ENCODE measurements around the gene WNT11. TPM values are rescaled to one million over a fixed set of nuclear protein-coding genes. Genes with fewer than 3 reads are reported as not detected.
A peak's percentile ranks its signal among the peaks of the same experiment; 100 is the strongest.

WNT11 gene
- total and polyA plus RNA-seq, 2 of the 13 experiments (the other 11 are each of a cell fraction or from before 2014, with no cell fraction given) = 0.34 to 0.66 TPM

DNA sequence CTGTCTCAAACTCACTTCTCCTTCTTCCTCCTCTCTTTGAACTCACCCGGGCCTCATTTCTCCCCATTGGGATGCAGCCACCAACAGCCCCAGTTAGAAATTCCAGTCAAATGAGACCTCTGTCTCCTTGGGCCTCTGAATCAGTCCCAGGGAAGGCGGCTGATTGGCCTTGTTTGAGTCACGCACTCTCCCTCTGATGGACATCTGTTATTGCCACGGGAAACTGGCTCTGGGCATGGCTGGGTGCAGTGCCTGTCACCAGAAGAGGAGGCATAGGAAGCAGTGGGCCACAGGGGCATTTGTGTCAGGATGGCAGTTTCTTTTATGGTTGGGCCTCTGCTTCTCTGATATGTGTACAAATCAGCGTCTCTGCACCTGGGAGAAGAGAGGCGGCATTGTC is 9.6 kb upstream of the WNT11 start:
- H3K27ac ChIP-seq (ENCODE audit: extremely low read length, insufficient read depth, low read length) = no peak overlapping the region
- CTCF ChIA-PET (ENCODE audit: low intra/inter-chr PET ratio, low total read pairs) = no interaction called here
- H3K27me3 ChIP-seq (ENCODE audit: control insufficient read depth in 1 of 2, insufficient read depth in 2 of 2, low read length in 2 of 2) = peaks cover 9 to 55% of the 10 kb centered on the region in 2 experiments; a peak in 4 of 5 replicates
- peaks cover 17% of the 10 kb centered on the region; the same call in 1 of the 2 replicates for H3K4me1 ChIP-seq (ENCODE audit: insufficient read depth, low read length)
- WGBS (ENCODE audit: low lambda C conversion rate) = 7% methylated on average over 4 of the region's 6 CpGs
- H3K9ac ChIP-seq (ENCODE audit: insufficient read depth, low read depth, low read length) = no peak overlapping the region
- no peak overlapping the region for H3K4me3 ChIP-seq (replicated peaks in 1 of 3; ENCODE audit: insufficient read depth in 1 of 3, low read depth in 2 of 3, low read length in 3 of 3)
- H3K36me3 ChIP-seq (replicated peaks in 1 of 2; ENCODE audit: control insufficient read depth in 1 of 2, insufficient read depth in 2 of 2, low read length in 2 of 2) = no peaks in the 10 kb centered on the region
- H3K4me2 ChIP-seq (ENCODE audit: low read depth, low read length) = no peak overlapping the region
- no peak for DNase-seq (ENCODE audit: low spot score)
- POLR2A ChIA-PET = no interaction called here
- ATAC-seq = peak; percentile 15; the same call in 2 of the 3 replicates
- no peak overlapping the region for H2AFZ ChIP-seq (ENCODE audit: low read length)
- in situ Hi-C loops (cut with HindIII; ENCODE audit: extremely low pct_ligation_motif_present, low pct_unique_long_range_greater_than_20kb) (no loop called here), intact Hi-C loops (cut with micrococcal nuclease; ENCODE audit: unreplicated experiment) (no loop called here)
- no TSS peak for BruUV-seq (replicated peaks)
- H3K9me3 ChIP-seq (ENCODE audit: low read length) = no peaks in the 10 kb centered on the region
- no peaks in the 10 kb centered on the region for H3K79me2 ChIP-seq (ENCODE audit: insufficient read depth, low read length)
- H4K20me1 ChIP-seq (ENCODE audit: insufficient read depth, low read length) = peaks cover 2% of the 10 kb centered on the region; the same call in 1 of the 2 replicates
- TF ChIP-seq SMAD1 (CRISPR knock-in tag; IDR thresholded peaks at IDR 0.05; ENCODE audit: borderline replicate concordance, low read depth) (no peak), TFAP4 (IDR thresholded peaks at IDR 0.05; ENCODE audit: borderline replicate concordance, low read depth) (no peak), ZNF772 (CRISPR knock-in tag; IDR thresholded peaks at IDR 0.05) (no peak), ZBTB42 (CRISPR knock-in tag; IDR thresholded peaks at IDR 0.05) (no peak), ETV5 (CRISPR knock-in tag; IDR thresholded peaks at IDR 0.05; ENCODE audit: borderline replicate concordance) (no peak), ZNF773 (CRISPR knock-in tag; IDR thresholded peaks at IDR 0.05; ENCODE audit: borderline replicate concordance) (no peak), ZNF780A (CRISPR knock-in tag; IDR thresholded peaks at IDR 0.05) (no peak), ZNF407 (CRISPR knock-in tag; IDR thresholded peaks at IDR 0.05; ENCODE audit: not compliant biosample characterization) (no peak), ZFX (CRISPR knock-in tag; IDR thresholded peaks at IDR 0.05; ENCODE audit: low read depth) (no peak), ZNF230 (CRISPR knock-in tag; IDR thresholded peaks at IDR 0.05) (no peak), ZNF232 (CRISPR knock-in tag; IDR thresholded peaks at IDR 0.05; ENCODE audit: borderline replicate concordance) (no peak), YY1 (IDR thresholded peaks at IDR 0.05; ENCODE audit: insufficient read depth, insufficient replicate concordance, low read depth, low read length) (no peak)
- TF ChIP-seq, protein P1, sequence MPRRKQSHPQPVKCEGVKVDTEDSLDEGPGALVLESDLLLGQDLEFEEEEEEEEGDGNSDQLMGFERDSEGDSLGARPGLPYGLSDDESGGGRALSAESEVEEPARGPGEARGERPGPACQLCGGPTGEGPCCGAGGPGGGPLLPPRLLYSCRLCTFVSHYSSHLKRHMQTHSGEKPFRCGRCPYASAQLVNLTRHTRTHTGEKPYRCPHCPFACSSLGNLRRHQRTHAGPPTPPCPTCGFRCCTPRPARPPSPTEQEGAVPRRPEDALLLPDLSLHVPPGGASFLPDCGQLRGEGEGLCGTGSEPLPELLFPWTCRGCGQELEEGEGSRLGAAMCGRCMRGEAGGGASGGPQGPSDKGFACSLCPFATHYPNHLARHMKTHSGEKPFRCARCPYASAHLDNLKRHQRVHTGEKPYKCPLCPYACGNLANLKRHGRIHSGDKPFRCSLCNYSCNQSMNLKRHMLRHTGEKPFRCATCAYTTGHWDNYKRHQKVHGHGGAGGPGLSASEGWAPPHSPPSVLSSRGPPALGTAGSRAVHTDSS (CRISPR knock-in tag; conservative IDR thresholded peaks at IDR 0.05) = no peak
- no peak for FAIRE-seq
